Neural progenitor cell (in vitro differentiated cells): ENCODE data around the gene NHLRC4.

Source experiments
- CTCF ChIP-seq: fragments of 200-600 bp; sonication (generic); IDR thresholded peaks from 2 replicates; pipeline ENCODE4 v1.5.1; 2017; ENCODE audit warnings: antibody characterized with exemption, mild to moderate bottlenecking
- EZH2 ChIP-seq: fragments of 200-600 bp; sonication (generic); IDR thresholded peaks from 2 replicates; pipeline ENCODE4 v1.6.1; 2017; ENCODE audit warnings: antibody characterized with exemption, mild to moderate bottlenecking, moderate library complexity
- EZH2phosphoT487 ChIP-seq: fragments of 200-600 bp; sonication (generic); IDR thresholded peaks from 2 replicates; pipeline ENCODE4 v1.6.1; 2017; ENCODE audit warnings: antibody characterized with exemption

- TF ChIP-seq EZH2 = no peak
- TF ChIP-seq CTCF = peak; percentile 21
- TF ChIP-seq EZH2phosphoT487 = no peak
These were observed 17.1 kb upstream of the NHLRC4 start for GRCh38 chr16:549544-550263.
